GM21737 (cell line): Measurements from ENCODE around the gene EIF4EBP3.

Source experiments
- ATAC-seq: cut with Tn5 transposase; IDR thresholded peaks from one replicate; pipeline ENCODE4 v1.9.1; 2021; ENCODE audit warnings: mild to moderate bottlenecking, moderate library complexity; ENCODE audit not compliant: unreplicated experiment

The EIF4EBP3 gene

DNA sequence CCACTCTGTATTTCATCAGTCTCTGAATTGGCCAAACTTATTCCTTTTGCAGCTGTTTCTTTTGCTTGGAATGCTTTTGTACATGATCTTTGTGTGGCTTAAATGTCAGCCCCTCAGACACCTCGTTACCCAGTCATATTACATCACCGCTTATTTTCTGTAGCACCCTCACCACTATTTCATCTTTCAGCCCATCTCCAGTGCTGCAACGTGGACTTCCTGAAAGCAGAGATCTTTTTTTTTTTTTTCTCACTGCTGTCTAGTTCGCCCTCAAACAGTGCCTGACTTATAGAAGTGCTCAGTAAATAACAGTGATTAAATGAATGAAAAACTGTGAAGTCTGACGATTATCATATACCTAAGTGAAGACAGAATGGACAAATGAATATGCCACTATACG lies 9.0 kb downstream of the EIF4EBP3 start:
- no peak for ATAC-seq

DNA sequence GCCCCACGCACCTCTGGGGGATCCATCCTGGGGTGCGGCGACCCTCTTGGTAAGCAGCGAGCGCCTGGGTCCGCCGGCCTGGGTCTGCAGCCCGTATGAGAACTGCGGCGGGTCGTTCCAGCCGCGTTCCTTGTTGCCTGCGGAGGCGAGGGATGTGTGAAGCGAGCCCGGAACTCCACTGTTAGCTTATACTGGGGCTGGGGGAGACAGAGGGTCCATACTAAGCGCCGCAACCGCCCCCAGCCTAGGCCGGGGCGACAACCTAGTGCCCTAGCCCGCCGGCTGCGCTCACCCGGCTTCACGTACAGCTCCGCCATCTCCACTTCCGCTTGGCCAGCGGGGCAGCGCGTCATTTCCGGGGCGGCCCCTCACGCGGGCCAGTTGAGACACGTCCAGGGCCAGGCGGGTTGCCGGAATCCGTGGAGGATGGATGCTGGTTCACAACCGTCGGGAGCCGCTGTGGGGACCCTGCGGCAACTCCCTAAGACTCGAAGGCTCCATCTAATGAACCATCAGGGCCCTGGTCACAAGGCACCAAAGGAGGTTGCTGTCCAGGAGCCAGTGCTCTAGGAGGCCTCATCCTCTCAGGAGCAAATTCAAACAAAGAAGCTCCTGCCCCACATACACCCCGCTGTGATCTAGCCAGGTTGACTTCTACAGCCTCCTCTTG lies 9.8 kb downstream of the EIF4EBP3 start, which contains the start of gene SRA1:
TSS of gene SRA1 (minus strand) at position 338 of the 670 bp plus-strand sequence. CDS start at position 317, 21 bp downstream.
- ATAC-seq = peak; percentile 90

DNA sequence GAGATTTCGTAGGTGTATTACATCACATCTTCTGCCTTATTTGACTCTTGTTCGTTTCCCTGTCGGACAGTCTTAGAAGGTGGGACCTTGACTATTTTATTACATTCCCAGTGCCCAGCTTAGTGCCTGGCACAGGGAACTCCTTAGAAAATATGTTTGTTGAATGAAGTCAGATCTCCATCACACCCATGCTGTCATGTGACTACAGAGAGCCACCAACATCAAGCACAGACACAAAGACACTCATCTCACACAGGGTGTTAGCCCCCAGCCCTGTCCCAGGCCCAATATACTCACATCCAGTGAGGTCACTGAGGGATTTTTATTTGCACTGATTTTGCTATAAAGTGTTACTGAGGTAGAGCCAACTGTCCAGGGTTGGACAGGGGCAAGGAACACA lies 10.5 kb downstream of the EIF4EBP3 start:
- no peak for ATAC-seq

DNA sequence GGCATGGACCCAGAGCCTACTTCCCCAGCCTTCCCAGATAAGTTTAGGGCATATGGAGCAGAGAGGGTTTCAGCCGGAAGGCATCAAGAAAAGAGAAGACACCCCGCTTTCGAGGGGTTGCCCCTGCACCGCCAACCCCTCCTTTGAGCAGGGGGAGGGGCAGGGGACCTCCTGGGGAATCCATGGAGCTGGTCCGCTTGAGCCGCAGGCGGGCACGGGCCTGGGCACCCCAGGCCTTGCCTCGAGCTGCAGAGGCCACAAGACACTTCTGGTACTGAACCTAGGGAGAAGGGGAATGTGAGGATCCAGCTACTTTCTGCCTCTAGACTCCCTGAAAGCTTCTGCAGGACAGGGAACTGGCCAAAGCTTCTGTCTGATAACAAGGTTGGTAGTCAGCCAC lies 11.1 kb downstream of the EIF4EBP3 start:
- ATAC-seq = no peak

DNA sequence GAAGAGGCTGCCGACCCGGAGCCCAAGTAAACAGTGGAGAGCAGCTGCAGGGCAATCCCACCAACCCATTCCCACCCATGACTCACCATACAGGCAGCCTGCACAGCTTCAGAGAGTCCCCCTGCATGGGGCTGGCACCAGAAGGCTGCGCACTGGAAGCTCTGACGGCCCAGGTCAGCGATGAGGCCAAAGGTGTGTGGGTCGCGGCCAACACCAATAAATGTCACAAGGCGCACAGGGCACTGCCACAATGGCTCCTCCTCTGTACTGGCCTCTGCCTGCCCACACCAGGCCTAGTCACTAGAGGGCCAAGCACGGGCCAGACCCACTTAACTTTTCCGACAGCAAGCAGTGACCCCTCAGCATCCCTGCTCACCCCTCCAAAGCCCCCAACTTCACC lies 12.8 kb downstream of the EIF4EBP3 start:
- ATAC-seq = no peak

DNA sequence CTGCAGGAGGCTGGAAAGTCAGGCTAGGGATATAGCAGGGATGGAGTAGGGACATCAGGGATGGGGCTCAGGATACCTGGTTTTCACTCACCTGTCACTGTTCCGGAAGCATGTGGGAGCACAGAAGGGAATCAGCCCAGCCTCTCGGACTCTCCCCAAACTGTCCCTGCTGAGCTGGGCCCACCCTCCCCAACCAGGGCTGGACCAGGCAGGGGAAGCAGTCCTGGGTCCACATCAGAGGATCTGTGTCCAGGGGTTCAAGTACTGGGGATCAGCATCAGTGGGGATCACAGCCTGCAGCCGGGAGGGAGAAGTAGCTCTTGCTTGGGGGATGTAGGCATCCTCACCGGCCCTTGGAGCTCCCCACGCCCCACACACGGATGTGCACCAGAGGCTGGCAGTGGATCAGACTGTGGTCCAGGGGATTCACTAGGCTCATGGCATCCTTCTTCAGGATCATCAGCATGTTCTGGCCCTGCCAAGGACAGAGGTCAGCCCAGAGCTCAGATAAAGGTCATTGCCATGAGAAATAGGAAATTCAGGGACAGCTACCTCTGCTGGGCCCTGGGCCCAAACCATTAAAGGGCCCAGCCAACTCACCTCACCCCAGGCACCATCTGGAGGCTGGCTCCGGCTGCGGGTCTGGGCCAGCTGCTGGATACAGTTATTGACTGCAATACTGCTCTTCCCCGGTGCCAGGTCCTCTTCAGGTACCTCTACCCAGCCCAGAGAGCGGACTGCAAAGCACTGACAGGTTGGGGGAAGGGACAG lies 14.5 kb downstream of the EIF4EBP3 start:
- no peak for ATAC-seq

DNA sequence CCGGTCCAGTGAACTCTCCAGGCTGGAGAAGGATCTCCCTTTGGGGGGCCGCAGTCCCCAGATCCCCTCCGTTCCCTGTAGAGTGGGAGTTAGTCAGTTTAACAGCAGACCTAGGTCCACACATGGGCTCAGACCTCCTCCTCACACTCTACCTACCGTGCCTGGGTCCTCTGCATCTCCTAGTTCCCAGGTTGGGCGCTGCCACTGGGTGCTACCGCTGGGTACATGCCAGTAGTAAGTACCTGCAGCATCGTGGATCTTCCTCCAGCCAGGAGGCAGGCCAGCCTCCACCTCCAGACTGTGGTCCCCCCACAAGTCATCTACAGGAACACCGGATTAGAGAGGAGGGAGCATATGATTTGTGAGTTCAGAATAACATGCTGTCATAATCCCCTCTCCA lies 16.1 kb downstream of the EIF4EBP3 start:
- ATAC-seq = no peak

DNA sequence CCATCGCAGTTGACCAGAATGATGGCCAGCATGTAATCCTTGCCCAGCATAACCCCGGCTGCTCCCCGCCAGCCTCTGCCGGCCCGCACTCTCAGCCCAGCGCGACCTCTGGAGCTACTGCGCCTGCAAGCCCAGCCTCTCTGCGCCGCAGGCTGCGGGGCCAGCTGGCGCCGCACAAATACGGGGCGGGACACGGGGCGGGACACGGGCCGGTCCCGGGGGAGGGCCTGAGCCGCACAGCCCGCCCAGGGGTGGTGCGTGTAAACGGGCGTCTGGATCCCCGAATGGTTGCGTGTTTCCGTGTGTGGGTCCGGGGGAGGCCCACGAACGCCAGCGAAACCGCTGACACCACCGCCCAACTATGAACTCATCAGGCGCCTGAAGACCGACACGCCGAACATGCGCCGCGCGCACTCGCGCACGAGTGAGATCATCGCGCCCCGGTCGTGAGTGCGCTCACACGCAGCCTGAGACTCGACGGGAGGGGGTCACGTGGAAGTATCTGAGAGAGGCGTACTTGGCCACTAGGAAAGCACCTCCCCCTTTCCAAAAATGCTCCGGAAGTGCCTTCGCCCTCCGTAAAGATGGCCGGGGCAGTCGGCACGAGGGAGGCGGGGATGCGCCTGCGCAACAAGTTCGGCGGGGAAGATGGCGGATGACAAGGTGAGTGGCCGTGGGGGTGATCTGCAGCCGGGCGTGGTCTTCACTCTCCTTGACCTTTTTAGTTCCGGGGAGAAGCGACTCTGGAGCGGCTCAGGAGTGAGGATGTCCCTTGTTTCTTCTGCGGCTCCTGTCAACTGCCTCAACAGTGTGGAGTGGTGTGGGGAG lies 16.9 kb downstream of the EIF4EBP3 start, which contains the start of the genes APBB3 and SLC35A4:
TSS of gene APBB3 (minus strand) at position 403 of the 828 bp plus-strand sequence. CDS start at position 50, 353 bp downstream.
TSS of gene SLC35A4 (plus strand) at position 633 of the 828 bp plus-strand sequence. CDS start 2,342 bp downstream, outside the sequence.
- ATAC-seq = peak; percentile 83

DNA sequence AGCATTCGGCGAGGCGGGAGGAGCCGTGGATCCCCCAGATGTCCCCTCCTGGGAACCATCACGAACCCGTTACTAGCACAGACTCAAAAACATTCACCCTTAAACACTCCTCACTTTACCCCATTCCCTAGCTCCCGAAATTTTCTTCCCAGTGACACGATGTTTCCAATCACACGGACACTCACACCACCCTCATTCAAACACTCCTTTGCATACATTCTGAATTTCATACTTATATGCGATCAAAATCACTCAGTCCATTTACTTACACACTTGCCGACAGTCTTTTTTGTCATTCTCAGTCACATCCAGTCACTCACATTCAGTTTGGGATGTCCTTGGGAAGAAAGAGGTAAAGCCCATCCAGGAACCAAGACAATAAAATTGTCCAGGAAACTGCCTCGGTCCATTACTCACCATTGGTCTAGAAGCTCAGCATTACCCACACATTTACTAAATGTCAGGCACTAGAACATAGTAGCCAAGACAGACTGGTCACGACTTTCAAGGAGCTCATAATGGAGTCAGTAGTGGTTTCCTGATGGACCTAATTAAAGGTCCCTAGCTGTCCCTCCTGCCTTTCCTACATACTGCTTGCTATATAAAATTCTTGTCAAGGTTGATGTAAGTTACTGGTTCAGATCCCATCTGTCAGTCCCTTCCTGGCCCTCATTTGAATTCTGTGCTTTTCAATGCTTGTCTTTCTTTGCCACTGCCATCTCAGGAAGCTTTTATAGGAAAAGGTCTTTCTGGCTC lies 17.7 kb downstream of the EIF4EBP3 start:
- ATAC-seq = no peak

DNA sequence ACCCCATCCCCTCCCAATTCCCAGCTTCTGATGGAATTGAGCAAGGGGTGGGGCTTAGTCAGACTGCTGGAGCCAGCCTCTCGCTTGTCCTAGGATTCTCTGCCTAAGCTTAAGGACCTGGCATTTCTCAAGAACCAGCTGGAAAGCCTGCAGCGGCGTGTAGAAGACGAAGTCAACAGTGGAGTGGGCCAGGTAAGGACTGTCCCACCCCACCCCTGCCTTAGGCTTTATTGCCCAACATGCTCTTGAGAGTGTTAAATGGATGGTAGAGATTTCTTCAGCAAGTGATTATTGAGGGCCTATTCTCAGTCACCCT lies 18.3 kb downstream of the EIF4EBP3 start:
- no peak for ATAC-seq

DNA sequence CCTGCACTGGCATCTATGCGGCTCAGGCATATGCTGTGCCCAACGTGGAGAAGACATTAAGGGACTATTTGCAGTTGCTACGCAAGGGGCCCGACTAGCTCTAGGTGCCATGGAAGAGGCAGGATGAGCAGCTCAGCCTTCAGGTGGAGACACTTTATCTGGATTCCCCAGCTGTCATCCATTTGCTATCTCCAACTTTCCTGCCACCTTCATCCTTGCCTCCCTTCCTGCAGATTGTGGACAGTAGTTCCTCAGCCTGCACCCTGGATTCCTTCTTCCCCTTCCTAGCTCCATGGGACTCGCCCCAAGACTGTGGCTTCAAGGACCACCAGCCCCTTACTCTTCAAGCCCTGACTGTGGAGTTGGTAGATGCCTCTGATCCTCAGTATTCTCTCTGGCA lies 19.2 kb downstream of the EIF4EBP3 start:
- ATAC-seq = no peak

DNA sequence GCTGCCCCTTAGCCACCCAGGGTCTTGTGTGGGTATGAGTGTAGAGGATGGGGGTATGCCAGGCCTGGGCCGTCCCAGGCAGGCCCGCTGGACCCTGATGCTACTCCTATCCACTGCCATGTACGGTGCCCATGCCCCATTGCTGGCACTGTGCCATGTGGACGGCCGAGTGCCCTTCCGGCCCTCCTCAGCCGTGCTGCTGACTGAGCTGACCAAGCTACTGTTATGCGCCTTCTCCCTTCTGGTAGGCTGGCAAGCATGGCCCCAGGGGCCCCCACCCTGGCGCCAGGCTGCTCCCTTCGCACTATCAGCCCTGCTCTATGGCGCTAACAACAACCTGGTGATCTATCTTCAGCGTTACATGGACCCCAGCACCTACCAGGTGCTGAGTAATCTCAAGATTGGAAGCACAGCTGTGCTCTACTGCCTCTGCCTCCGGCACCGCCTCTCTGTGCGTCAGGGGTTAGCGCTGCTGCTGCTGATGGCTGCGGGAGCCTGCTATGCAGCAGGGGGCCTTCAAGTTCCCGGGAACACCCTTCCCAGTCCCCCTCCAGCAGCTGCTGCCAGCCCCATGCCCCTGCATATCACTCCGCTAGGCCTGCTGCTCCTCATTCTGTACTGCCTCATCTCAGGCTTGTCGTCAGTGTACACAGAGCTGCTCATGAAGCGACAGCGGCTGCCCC lies 19.8 kb downstream of the EIF4EBP3 start:
- no peak for ATAC-seq

DNA sequence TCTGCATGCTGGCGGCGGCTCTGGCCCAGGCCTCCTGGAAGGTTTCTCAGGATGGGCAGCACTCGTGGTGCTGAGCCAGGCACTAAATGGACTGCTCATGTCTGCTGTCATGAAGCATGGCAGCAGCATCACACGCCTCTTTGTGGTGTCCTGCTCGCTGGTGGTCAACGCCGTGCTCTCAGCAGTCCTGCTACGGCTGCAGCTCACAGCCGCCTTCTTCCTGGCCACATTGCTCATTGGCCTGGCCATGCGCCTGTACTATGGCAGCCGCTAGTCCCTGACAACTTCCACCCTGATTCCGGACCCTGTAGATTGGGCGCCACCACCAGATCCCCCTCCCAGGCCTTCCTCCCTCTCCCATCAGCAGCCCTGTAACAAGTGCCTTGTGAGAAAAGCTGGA lies 20.4 kb downstream of the EIF4EBP3 start:
- no peak for ATAC-seq

DNA sequence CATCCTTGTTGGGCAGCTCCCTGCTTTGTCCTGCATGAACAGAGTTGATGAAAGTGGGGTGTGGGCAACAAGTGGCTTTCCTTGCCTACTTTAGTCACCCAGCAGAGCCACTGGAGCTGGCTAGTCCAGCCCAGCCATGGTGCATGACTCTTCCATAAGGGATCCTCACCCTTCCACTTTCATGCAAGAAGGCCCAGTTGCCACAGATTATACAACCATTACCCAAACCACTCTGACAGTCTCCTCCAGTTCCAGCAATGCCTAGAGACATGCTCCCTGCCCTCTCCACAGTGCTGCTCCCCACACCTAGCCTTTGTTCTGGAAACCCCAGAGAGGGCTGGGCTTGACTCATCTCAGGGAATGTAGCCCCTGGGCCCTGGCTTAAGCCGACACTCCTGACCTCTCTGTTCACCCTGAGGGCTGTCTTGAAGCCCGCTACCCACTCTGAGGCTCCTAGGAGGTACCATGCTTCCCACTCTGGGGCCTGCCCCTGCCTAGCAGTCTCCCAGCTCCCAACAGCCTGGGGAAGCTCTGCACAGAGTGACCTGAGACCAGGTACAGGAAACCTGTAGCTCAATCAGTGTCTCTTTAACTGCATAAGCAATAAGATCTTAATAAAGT lies 21.1 kb downstream of the EIF4EBP3 start:
- no peak for ATAC-seq

DNA sequence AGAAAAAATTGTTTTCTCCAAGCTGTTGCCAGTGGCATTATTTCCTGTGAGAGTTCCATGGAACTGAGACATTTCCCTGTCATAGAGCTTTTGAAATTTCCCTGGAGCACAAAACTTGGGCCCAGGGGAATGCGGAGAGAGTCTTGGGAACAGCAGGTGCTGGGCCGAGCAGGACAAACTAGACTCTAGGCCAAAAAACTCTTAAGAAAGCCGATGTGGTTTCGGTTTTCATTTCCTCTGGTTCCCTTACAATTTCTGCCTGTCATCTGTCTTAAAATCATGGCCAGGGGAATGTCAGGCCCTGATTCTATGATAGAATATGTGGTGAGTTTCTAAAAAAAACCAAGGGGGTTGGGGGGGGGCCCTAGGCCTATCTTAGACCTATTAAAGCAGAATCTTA lies 21.7 kb downstream of the EIF4EBP3 start:
- ATAC-seq = no peak

DNA sequence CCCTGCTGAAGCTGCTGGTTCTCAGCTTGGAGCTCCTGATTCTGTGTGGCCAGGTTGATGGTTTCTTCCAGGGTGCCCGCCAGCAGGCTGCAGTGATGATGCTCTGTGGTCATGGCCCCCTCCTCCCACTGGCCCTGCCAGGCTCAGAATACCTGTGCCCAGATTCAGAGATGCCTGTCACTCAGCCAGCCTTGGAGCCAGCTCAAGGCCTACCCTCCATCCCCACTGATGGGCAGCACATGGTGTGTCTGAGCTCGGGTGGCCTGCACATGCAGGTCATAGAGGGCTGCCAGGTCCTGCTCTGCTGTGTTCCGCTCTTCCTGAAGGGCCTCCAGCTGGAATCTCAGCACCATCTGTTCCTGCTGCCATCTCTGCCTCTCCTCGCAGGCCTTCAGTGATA lies 22.6 kb downstream of the EIF4EBP3 start:
- ATAC-seq = no peak

DNA sequence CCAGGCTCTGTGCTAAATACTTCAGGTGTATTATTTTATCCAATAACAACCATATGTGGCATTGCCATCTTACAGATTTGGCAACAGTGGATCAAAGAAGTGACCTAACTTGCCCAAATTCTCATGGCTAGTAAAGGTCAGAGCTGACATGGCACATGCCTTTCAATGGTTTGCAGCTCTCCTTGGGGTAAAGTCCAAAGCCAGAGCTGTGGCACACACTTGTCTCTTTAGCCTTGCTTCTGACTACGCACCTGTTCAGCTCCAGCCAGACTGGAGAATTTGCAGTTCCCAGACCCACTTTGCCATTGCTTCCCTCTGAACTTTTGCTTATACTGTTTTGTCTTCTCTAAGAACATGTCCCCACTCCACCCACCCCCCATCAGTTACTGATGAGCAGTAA lies 23.0 kb downstream of the EIF4EBP3 start:
- ATAC-seq = no peak

DNA sequence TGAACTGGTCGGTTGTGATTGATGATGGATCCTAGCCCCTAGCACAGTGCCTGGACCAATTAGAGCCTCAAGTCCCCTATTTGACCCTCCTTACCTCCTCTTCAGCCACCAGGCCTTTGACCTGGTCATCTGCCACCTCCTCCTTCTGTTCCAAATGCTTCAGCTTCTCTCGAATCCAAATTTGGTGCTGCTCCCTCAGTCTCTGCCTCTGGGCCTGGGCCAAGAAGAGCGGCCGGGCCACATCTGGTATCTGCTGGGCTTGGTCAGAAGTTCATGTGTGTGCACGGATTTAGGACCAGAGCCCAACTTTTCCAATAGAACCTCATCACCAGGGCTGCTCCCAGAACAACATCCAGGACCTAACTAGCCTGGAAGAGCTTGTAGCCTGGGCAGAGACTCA lies 23.6 kb downstream of the EIF4EBP3 start:
- ATAC-seq = no peak

DNA sequence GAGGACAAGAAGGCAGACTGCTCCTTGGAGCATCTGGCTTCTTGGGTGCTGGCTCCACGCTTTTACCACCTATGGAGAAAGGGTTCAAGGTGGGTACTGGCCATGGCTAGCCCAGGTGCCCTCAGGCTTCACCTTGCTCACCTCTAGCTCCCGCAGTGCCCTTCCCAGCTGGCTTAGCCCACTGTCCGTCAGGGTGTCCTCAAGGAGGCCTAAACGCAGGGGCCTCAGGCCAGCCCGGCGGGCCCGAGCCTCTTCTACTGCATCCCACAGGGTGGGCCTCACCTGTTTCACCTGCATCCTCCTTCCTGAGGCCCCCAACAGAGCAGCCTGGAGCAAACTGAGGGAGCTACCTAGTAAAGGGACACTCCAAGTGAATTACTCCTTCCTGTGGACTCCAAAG lies 26.2 kb downstream of the EIF4EBP3 start:
- no peak for ATAC-seq

DNA sequence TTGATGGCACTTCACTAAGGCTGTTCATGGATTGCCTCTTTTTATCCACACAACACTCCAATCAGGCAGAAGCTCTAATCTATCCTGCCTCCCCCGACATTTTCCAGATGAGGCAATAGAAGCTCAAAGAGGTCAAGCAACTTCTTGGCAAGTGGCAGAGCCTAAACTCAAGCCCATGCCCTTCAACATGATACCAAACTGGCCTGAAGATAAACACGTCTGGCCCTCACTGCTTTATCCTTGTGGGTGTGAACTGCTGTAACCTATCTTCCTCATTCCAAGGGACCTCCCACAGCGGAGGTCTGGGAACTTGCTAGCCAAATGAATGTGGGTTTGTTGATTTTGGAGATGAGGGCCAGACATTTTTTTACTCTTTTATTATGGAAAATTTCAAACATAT lies 26.7 kb downstream of the EIF4EBP3 start:
- no peak for ATAC-seq
